ENCODE data around the gene FBXO39. TPM values are rescaled to one million over a fixed set of nuclear protein-coding genes. Genes with fewer than 3 reads are reported as not detected.
"Not testable (repeated sequence)": the region's sequence is repeated elsewhere in the genome, so short reads cannot be mapped to it uniquely, and the experiment has no call there.

The FBXO39 gene
- not detected for polyA plus RNA-seq (2013, experiment 1 of 4)
- not detected for polyA plus RNA-seq (2013, experiment 2 of 4)
- not detected for polyA plus RNA-seq (2013, experiment 3 of 4)
- polyA plus RNA-seq (2013, experiment 4 of 4) = not detected

GRCh38 chr17:6775871-6776405, at the start of gene FBXO39:
Gene FBXO39, plus strand, starts transcription at chr17:6776215. Its CDS starts 3,654 bp downstream, at chr17:6779869.
- Histone ChIP-seq H3K9me3 (ENCODE audit: control insufficient read depth, low read length) (no peaks in the 10 kb centered on the region), H3K36me3 (ENCODE audit: control insufficient read depth, insufficient read depth, low read length) (no peaks in the 10 kb centered on the region), H3K27ac (ENCODE audit: insufficient read depth, low read depth, low read length, poor library complexity, severe bottlenecking) (no peak within 1 kb of the TSS), H3K27me3 (ENCODE audit: control insufficient read depth, insufficient read depth, low read length, poor library complexity, severe bottlenecking) (peaks cover 47% of the 10 kb centered on the region), H3K4me1 (ENCODE audit: control insufficient read depth, insufficient read depth, low read length) (no peaks in the 10 kb centered on the region), H3K4me3 (ENCODE audit: insufficient read depth, low read depth, low read length) (peak within 1 kb of the TSS; percentile 35)
- 3% methylated on average over 49 of the region's 49 CpGs for WGBS, 2 experiments

- no peak overlapping the region for H3K27ac ChIP-seq (ENCODE audit: insufficient read depth, low read depth, low read length, poor library complexity, severe bottlenecking)
- no peaks in the 10 kb centered on the region for H3K9me3 ChIP-seq (ENCODE audit: control insufficient read depth, low read length)
- H3K27me3 ChIP-seq (ENCODE audit: control insufficient read depth, insufficient read depth, low read length, poor library complexity, severe bottlenecking) = no peaks in the 10 kb centered on the region
- H3K4me1 ChIP-seq (ENCODE audit: control insufficient read depth, insufficient read depth, low read length) = no peaks in the 10 kb centered on the region
- no peaks in the 10 kb centered on the region for H3K36me3 ChIP-seq (ENCODE audit: control insufficient read depth, insufficient read depth, low read length)
- 78 to 83% methylated on average over 4 of the region's 4 CpGs for WGBS, 2 experiments
- H3K4me3 ChIP-seq (ENCODE audit: insufficient read depth, low read depth, low read length) = no peak overlapping the region
Measured at GRCh38 chr17:6729531-6729930, 46.5 kb upstream of the FBXO39 start.

GRCh38 chr17:6746665-6747064, 29.4 kb upstream of the FBXO39 start:
- not testable (repeated sequence) for H3K27me3 ChIP-seq (ENCODE audit: control insufficient read depth, insufficient read depth, low read length, poor library complexity, severe bottlenecking); H3K4me1 ChIP-seq (ENCODE audit: control insufficient read depth, insufficient read depth, low read length); H3K4me3 ChIP-seq (ENCODE audit: insufficient read depth, low read depth, low read length); H3K27ac ChIP-seq (ENCODE audit: insufficient read depth, low read depth, low read length, poor library complexity, severe bottlenecking); H3K36me3 ChIP-seq (ENCODE audit: control insufficient read depth, insufficient read depth, low read length); H3K9me3 ChIP-seq (ENCODE audit: control insufficient read depth, low read length)
- WGBS, 2 experiments = 93 to 96% methylated on average over 5 to 6 of the region's 6 CpGs

GRCh38 chr17:6748617-6749016, 27.4 kb upstream of the FBXO39 start:
- no peak overlapping the region for H3K4me3 ChIP-seq (ENCODE audit: insufficient read depth, low read depth, low read length)
- H3K4me1 ChIP-seq (ENCODE audit: control insufficient read depth, insufficient read depth, low read length) = peaks cover 12% of the 10 kb centered on the region
- H3K9me3 ChIP-seq (ENCODE audit: control insufficient read depth, low read length) = no peaks in the 10 kb centered on the region
- H3K27me3 ChIP-seq (ENCODE audit: control insufficient read depth, insufficient read depth, low read length, poor library complexity, severe bottlenecking) = no peaks in the 10 kb centered on the region
- H3K27ac ChIP-seq (ENCODE audit: insufficient read depth, low read depth, low read length, poor library complexity, severe bottlenecking) = no peak overlapping the region
- H3K36me3 ChIP-seq (ENCODE audit: control insufficient read depth, insufficient read depth, low read length) = no peaks in the 10 kb centered on the region

- whole genome bisulfite sequencing, 2 experiments = 85 to 91% methylated on average over 4 to 6 of the region's 6 CpGs
- no peak overlapping the region for H3K4me3 ChIP-seq (ENCODE audit: insufficient read depth, low read depth, low read length)
- H3K27ac ChIP-seq (ENCODE audit: insufficient read depth, low read depth, low read length, poor library complexity, severe bottlenecking) = no peak overlapping the region
- peaks cover 16% of the 10 kb centered on the region for H3K4me1 ChIP-seq (ENCODE audit: control insufficient read depth, insufficient read depth, low read length)
- H3K9me3 ChIP-seq (ENCODE audit: control insufficient read depth, low read length) = no peaks in the 10 kb centered on the region
- no peaks in the 10 kb centered on the region for H3K27me3 ChIP-seq (ENCODE audit: control insufficient read depth, insufficient read depth, low read length, poor library complexity, severe bottlenecking)
- no peaks in the 10 kb centered on the region for H3K36me3 ChIP-seq (ENCODE audit: control insufficient read depth, insufficient read depth, low read length)
Measured at GRCh38 chr17:6749519-6749918, 26.5 kb upstream of the FBXO39 start.

GRCh38 chr17:6752068-6752909, 23.7 kb upstream of the FBXO39 start:
- Histone ChIP-seq H3K4me1 (ENCODE audit: control insufficient read depth, insufficient read depth, low read length) (peaks cover 31% of the 10 kb centered on the region), H3K4me3 (ENCODE audit: insufficient read depth, low read depth, low read length) (no peak overlapping the region), H3K27me3 (ENCODE audit: control insufficient read depth, insufficient read depth, low read length, poor library complexity, severe bottlenecking) (no peaks in the 10 kb centered on the region), H3K36me3 (ENCODE audit: control insufficient read depth, insufficient read depth, low read length) (no peaks in the 10 kb centered on the region), H3K9me3 (ENCODE audit: control insufficient read depth, low read length) (no peaks in the 10 kb centered on the region), H3K27ac (ENCODE audit: insufficient read depth, low read depth, low read length, poor library complexity, severe bottlenecking) (no peak overlapping the region)
- WGBS, 2 experiments = 73 to 75% methylated on average over 7 of the region's 7 CpGs

- H3K27ac ChIP-seq (ENCODE audit: insufficient read depth, low read depth, low read length, poor library complexity, severe bottlenecking) = no peak overlapping the region
- H3K36me3 ChIP-seq (ENCODE audit: control insufficient read depth, insufficient read depth, low read length) = no peaks in the 10 kb centered on the region
- peaks cover 31% of the 10 kb centered on the region for H3K4me1 ChIP-seq (ENCODE audit: control insufficient read depth, insufficient read depth, low read length)
- no peaks in the 10 kb centered on the region for H3K9me3 ChIP-seq (ENCODE audit: control insufficient read depth, low read length)
- 37 to 45% methylated on average over 8 of the region's 9 CpGs for WGBS, 2 experiments
- no peak overlapping the region for H3K4me3 ChIP-seq (ENCODE audit: insufficient read depth, low read depth, low read length)
- no peaks in the 10 kb centered on the region for H3K27me3 ChIP-seq (ENCODE audit: control insufficient read depth, insufficient read depth, low read length, poor library complexity, severe bottlenecking)
Measured at GRCh38 chr17:6753006-6753445, 23.0 kb upstream of the FBXO39 start.

- Histone ChIP-seq H3K27me3 (ENCODE audit: control insufficient read depth, insufficient read depth, low read length, poor library complexity, severe bottlenecking) (no peaks in the 10 kb centered on the region), H3K9me3 (ENCODE audit: control insufficient read depth, low read length) (no peaks in the 10 kb centered on the region), H3K4me1 (ENCODE audit: control insufficient read depth, insufficient read depth, low read length) (peaks cover 31% of the 10 kb centered on the region), H3K27ac (ENCODE audit: insufficient read depth, low read depth, low read length, poor library complexity, severe bottlenecking) (no peak overlapping the region), H3K36me3 (ENCODE audit: control insufficient read depth, insufficient read depth, low read length) (no peaks in the 10 kb centered on the region), H3K4me3 (ENCODE audit: insufficient read depth, low read depth, low read length) (no peak overlapping the region)
- 70 to 72% methylated on average over 2 to 5 of the region's 6 CpGs for WGBS, 2 experiments
Measured at GRCh38 chr17:6753546-6753945, 22.5 kb upstream of the FBXO39 start.

GRCh38 chr17:6755281-6755680, 20.7 kb upstream of the FBXO39 start:
- no peaks in the 10 kb centered on the region for H3K27me3 ChIP-seq (ENCODE audit: control insufficient read depth, insufficient read depth, low read length, poor library complexity, severe bottlenecking)
- H3K27ac ChIP-seq (ENCODE audit: insufficient read depth, low read depth, low read length, poor library complexity, severe bottlenecking) = no peak overlapping the region
- H3K9me3 ChIP-seq (ENCODE audit: control insufficient read depth, low read length) = no peaks in the 10 kb centered on the region
- H3K4me3 ChIP-seq (ENCODE audit: insufficient read depth, low read depth, low read length) = no peak overlapping the region
- H3K36me3 ChIP-seq (ENCODE audit: control insufficient read depth, insufficient read depth, low read length) = no peaks in the 10 kb centered on the region
- H3K4me1 ChIP-seq (ENCODE audit: control insufficient read depth, insufficient read depth, low read length) = peaks cover 31% of the 10 kb centered on the region
- WGBS, 2 experiments = 77 to 81% methylated on average over 5 of the region's 5 CpGs

GRCh38 chr17:6755731-6756184, 20.3 kb upstream of the FBXO39 start, which contains the start of gene XAF1:
Gene XAF1, plus strand, starts transcription at chr17:6756046. Its CDS starts 33 bp downstream, at chr17:6756079.
- no peak within 1 kb of the TSS for H3K27ac ChIP-seq (ENCODE audit: insufficient read depth, low read depth, low read length, poor library complexity, severe bottlenecking)
- peaks cover 31% of the 10 kb centered on the region for H3K4me1 ChIP-seq (ENCODE audit: control insufficient read depth, insufficient read depth, low read length)
- no peaks in the 10 kb centered on the region for H3K36me3 ChIP-seq (ENCODE audit: control insufficient read depth, insufficient read depth, low read length)
- H3K9me3 ChIP-seq (ENCODE audit: control insufficient read depth, low read length) = no peaks in the 10 kb centered on the region
- no peak within 1 kb of the TSS for H3K4me3 ChIP-seq (ENCODE audit: insufficient read depth, low read depth, low read length)
- H3K27me3 ChIP-seq (ENCODE audit: control insufficient read depth, insufficient read depth, low read length, poor library complexity, severe bottlenecking) = no peaks in the 10 kb centered on the region
- 80 to 84% methylated on average over 14 of the region's 14 CpGs for WGBS, 2 experiments

Measured in ectodermal cell (in vitro differentiated cells).